AG04449 (cell line): ENCODE data around the gene NCOA7.
"Not testable (repeated sequence)": the region's sequence is repeated elsewhere in the genome, so short reads cannot be mapped to it uniquely, and the experiment has no call there.

ENCODE experiments used
- CTCF ChIA-PET: fragments of 350-600 bp; formaldehyde crosslinking; extraction: SDS; loops from one replicate; lab custom pipeline; 2021; ENCODE audit warnings: antibody characterized with exemption; lab: Yijun Ruan, JAX
- POLR2A ChIA-PET: fragments of 400-600, 350-600 bp; formaldehyde crosslinking; extraction: SDS; loops from one replicate; lab custom pipeline; 2020; ENCODE audit warnings: antibody characterized with exemption, inconsistent platforms; lab: Yijun Ruan, JAX
- DNase-seq: peaks from one replicate; pipeline ENCODE4 v3.0.0-alpha.2; 2010; ENCODE audit warnings: low read depth, low spot score
- H3K4me3 ChIP-seq: 2 replicates; pipeline ENCODE4 v1.5.1; 2011; ENCODE audit warnings: low read depth, mild to moderate bottlenecking, control low read depth, low read length
- CTCF ChIP-seq: IDR thresholded peaks from one replicate; pipeline ENCODE4 v1.5.1; 2011; ENCODE audit warnings: mild to moderate bottlenecking, moderate library complexity, low read length, control low read depth, inconsistent platforms; ENCODE audit not compliant: insufficient read depth; ENCODE audit errors: missing control alignments

NCOA7 gene

DNA sequence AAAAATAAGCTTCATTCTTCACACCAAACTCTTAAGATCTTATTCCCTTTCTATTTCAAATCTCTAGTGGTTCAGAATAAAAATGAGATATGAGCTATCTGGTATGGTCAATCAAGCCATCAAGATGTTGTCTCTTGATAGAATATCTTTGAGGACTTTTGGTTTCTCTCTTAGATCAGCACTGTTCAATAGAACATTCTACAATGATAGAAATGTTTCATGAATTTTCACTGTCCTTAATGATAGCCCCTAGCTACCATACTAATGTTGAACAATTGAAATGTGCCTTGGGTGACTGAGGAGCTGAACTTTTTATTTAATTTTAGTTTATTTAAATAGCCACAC is 141.7 kb downstream of the NCOA7 start:
- no peak for DNase-seq
- no peak for TF ChIP-seq CTCF
- ChIA-PET CTCF (interaction anchor here (1.2 kb wide), 2 partner anchors 10 to 24 kb away, joined by 3 to 12 read pairs; partner anchors contain the start of gene HINT3), POLR2A (no interaction called here)
- H3K4me3 ChIP-seq: no peak overlapping the region

GRCh38 chr6:125935520-125935919 is 144.8 kb downstream of the NCOA7 start:
- H3K4me3 ChIP-seq, POLR2A ChIA-PET, DNase-seq: not testable (repeated sequence)
- CTCF ChIA-PET: interaction anchor here (1.0 to 1.5 kb wide), 2 partner anchors 8 to 18 kb away, joined by 3 to 4 read pairs; no protein-coding TSS in a partner anchor

GRCh38 chr6:125939026-125939425 is 148.3 kb downstream of the NCOA7 start:
- H3K4me3 ChIP-seq: no peak overlapping the region
- ChIA-PET POLR2A (no interaction called here), CTCF (interaction anchor here (1.3 to 1.8 kb wide), 2 partner anchors 17 to 33 kb away, joined by 3 to 4 read pairs; no protein-coding TSS in a partner anchor)
- no peak for DNase-seq
- no peak for TF ChIP-seq CTCF

DNA sequence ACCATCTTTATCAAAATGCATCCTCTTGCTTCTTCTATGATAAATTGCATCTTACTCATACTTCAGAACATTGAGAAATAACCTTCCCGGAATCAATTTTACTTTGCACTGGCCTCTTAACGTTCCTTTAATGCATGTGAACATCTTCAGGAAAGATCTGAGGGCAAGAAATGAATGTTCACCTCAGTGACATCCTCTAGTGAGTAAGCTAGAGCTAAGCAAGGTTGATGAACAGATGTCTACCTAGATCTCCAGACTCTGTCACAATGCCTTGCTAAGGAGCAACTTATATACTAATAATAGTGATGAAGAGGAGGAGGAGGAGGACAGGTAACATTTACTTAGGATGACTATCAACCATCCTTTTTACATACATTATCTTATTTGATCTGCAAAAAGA is 149.0 kb downstream of the NCOA7 start:
- ChIA-PET CTCF (interaction anchor here (1.8 to 3.1 kb wide), 4 partner anchors 12 to 1182 kb away, joined by 4 to 18 read pairs (median 8); partner anchors contain the start of gene HINT3), POLR2A (no interaction called here)
- no peak for DNase-seq
- H3K4me3 ChIP-seq: no peak overlapping the region
- TF ChIP-seq CTCF: no peak

GRCh38 chr6:125940247-125941041 is 149.7 kb downstream of the NCOA7 start:
- CTCF ChIA-PET: interaction anchor here (1.5 to 3.1 kb wide), 5 partner anchors 12 to 1181 kb away, joined by 4 to 18 read pairs (median 5); partner anchors contain the start of gene HINT3
- POLR2A ChIA-PET: no interaction called here
- DNase-seq: no peak
- TF ChIP-seq CTCF: no peak
- no peak overlapping the region for H3K4me3 ChIP-seq

- DNase-seq: no peak
- CTCF ChIA-PET: interaction anchor here (1.2 to 7.0 kb wide), 4 partner anchors 8 to 152 kb away, joined by 4 to 106 read pairs (median 7); partner anchors contain the start of genes HINT3 and NCOA7
- TF ChIP-seq CTCF: no peak
- POLR2A ChIA-PET: no interaction called here
- no peak overlapping the region for H3K4me3 ChIP-seq
Measured at GRCh38 chr6:125942672-125943527, 152.1 kb downstream of the NCOA7 start.
